ENCODE measurements around the gene APP.

DNA sequence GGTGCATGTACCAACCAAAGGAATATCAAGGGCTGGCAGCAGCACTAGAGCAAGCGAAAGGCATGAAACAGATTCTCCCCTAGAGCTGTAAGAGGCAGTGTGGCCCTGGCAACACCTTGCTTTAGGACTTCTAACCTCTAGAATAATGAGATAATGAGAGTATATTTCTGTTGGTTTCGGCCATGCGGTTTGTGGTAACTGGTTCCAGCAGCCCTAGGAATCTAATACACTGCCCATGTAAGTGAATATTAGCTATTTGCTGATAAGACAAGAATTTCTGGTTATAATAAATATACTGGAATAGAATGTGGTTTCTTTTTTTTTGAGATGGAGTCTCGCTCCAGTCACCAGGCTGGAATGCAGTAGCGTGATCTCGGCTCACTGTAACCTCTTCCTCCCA, 236.4 kb downstream of the APP start:
- TF ChIP-seq, protein P1, sequence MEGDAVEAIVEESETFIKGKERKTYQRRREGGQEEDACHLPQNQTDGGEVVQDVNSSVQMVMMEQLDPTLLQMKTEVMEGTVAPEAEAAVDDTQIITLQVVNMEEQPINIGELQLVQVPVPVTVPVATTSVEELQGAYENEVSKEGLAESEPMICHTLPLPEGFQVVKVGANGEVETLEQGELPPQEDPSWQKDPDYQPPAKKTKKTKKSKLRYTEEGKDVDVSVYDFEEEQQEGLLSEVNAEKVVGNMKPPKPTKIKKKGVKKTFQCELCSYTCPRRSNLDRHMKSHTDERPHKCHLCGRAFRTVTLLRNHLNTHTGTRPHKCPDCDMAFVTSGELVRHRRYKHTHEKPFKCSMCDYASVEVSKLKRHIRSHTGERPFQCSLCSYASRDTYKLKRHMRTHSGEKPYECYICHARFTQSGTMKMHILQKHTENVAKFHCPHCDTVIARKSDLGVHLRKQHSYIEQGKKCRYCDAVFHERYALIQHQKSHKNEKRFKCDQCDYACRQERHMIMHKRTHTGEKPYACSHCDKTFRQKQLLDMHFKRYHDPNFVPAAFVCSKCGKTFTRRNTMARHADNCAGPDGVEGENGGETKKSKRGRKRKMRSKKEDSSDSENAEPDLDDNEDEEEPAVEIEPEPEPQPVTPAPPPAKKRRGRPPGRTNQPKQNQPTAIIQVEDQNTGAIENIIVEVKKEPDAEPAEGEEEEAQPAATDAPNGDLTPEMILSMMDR (IDR thresholded peaks at IDR 0.05) = no peak
- TF ChIP-seq POLR2AphosphoS5 (IDR thresholded peaks at IDR 0.05) (no peak), POLR2A (IDR thresholded peaks at IDR 0.05) (no peak)
